ENCODE results near the gene SLF2. TPM values are rescaled to one million over a fixed set of nuclear protein-coding genes. Genes with fewer than 3 reads are reported as not detected.

The SLF2 gene, protein sequence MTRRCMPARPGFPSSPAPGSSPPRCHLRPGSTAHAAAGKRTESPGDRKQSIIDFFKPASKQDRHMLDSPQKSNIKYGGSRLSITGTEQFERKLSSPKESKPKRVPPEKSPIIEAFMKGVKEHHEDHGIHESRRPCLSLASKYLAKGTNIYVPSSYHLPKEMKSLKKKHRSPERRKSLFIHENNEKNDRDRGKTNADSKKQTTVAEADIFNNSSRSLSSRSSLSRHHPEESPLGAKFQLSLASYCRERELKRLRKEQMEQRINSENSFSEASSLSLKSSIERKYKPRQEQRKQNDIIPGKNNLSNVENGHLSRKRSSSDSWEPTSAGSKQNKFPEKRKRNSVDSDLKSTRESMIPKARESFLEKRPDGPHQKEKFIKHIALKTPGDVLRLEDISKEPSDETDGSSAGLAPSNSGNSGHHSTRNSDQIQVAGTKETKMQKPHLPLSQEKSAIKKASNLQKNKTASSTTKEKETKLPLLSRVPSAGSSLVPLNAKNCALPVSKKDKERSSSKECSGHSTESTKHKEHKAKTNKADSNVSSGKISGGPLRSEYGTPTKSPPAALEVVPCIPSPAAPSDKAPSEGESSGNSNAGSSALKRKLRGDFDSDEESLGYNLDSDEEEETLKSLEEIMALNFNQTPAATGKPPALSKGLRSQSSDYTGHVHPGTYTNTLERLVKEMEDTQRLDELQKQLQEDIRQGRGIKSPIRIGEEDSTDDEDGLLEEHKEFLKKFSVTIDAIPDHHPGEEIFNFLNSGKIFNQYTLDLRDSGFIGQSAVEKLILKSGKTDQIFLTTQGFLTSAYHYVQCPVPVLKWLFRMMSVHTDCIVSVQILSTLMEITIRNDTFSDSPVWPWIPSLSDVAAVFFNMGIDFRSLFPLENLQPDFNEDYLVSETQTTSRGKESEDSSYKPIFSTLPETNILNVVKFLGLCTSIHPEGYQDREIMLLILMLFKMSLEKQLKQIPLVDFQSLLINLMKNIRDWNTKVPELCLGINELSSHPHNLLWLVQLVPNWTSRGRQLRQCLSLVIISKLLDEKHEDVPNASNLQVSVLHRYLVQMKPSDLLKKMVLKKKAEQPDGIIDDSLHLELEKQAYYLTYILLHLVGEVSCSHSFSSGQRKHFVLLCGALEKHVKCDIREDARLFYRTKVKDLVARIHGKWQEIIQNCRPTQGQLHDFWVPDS
- 22.0 and 46.1 TPM in 2 replicates for total RNA-seq (ENCODE audit: low replicate concordance)
- long read RNA-seq, full-length matches to known transcripts: 2 of 32 reads
- long read RNA-seq, partial matches to known transcripts: 23 of 32 reads
- long read RNA-seq, other reads (novel, unspliced or antisense): 7 of 32 reads

DNA sequence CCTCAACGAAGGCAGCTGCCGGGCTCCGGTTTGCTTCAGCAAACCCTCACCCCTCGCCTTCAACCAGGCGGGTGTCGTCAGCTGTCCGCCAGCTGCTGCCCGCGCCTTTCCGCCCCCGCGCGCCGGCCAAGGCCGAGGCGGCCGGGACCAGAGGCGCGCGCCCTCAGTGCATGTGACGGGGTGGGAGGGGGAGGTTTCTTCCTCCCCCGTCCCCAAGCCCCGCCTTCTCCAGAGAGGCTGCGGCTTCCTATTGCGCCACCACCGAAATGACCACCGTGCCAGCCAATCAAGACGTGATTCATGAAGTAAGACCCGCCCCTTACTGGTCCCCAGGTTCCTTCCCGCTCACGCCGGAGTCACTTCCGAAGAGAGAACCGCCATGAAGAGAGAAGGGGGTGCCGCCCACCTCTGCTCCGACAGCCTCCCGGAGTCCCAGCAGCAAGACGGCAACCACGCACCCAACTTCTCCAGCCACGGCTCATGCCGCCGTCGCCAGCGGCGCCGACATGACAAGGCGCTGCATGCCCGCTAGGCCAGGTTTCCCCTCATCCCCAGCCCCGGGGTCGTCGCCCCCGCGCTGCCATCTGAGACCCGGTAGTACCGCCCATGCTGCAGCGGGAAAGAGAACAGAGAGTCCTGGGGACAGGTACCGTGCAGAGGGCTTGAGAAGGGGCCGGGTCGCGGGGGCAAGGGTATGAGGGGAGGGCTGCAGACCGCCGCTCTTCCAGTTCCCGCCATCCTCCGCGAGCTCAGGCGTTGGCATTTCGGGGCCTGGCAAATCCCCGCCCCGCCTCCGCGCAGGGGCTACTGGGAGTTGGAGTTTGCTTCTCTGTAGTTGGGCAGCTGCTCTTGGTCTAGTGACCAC, at the start of gene SLF2:
SLF2 (plus strand) TSS at position 359 of the 865 bp plus-strand sequence; CDS start at position 507, 148 bp downstream.
- no peaks in the 10 kb centered on the region for H3K9me3 Mint-ChIP-seq
- DNase-seq (ENCODE audit: extremely low spot score, unreplicated experiment): peak; percentile 92
- peak within 1 kb of the TSS; percentile 91 for H3K27ac Mint-ChIP-seq
- H3K27me3 Mint-ChIP-seq: no peaks in the 10 kb centered on the region
- TF ChIP-seq, protein P1, sequence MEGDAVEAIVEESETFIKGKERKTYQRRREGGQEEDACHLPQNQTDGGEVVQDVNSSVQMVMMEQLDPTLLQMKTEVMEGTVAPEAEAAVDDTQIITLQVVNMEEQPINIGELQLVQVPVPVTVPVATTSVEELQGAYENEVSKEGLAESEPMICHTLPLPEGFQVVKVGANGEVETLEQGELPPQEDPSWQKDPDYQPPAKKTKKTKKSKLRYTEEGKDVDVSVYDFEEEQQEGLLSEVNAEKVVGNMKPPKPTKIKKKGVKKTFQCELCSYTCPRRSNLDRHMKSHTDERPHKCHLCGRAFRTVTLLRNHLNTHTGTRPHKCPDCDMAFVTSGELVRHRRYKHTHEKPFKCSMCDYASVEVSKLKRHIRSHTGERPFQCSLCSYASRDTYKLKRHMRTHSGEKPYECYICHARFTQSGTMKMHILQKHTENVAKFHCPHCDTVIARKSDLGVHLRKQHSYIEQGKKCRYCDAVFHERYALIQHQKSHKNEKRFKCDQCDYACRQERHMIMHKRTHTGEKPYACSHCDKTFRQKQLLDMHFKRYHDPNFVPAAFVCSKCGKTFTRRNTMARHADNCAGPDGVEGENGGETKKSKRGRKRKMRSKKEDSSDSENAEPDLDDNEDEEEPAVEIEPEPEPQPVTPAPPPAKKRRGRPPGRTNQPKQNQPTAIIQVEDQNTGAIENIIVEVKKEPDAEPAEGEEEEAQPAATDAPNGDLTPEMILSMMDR (conservative IDR thresholded peaks at IDR 0.05): peak; percentile 30
- peaks cover 9% of the 10 kb centered on the region for H3K36me3 Mint-ChIP-seq
- peak within 1 kb of the TSS; percentile 99 for H3K4me3 Mint-ChIP-seq
- peaks cover 41% of the 10 kb centered on the region for H3K4me1 Mint-ChIP-seq (ENCODE audit: unreplicated experiment)

DNA sequence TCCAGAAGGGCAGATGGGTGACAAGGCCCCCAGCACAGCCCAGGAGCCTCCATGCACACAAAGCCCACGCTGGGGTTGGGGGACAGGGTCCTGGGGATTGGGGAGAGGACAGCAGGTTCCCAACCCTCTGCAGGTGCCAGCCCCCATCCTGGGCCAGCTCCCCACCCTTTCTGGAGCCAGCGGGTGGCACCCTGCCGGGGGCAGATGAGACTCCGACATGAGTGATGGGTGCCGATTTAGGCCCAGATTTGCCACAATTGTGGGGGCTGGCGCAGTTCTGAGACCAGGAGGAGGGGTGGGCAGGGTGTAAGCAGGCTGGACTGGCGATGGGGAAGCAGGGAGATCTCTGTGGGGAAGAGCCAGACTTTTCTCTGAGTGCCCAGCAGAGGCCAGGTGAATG, 49.3 kb upstream of the SLF2 start:
- no peak overlapping the region for H3K4me3 Mint-ChIP-seq
- H3K36me3 Mint-ChIP-seq: no peaks in the 10 kb centered on the region
- H3K4me1 Mint-ChIP-seq (ENCODE audit: unreplicated experiment): peaks cover 19% of the 10 kb centered on the region
- TF ChIP-seq, protein P1 (conservative IDR thresholded peaks at IDR 0.05): no peak
- peaks cover 82% of the 10 kb centered on the region for H3K27me3 Mint-ChIP-seq
- no peak overlapping the region for H3K27ac Mint-ChIP-seq
- DNase-seq (ENCODE audit: extremely low spot score, unreplicated experiment): no peak
- no peaks in the 10 kb centered on the region for H3K9me3 Mint-ChIP-seq

DNA sequence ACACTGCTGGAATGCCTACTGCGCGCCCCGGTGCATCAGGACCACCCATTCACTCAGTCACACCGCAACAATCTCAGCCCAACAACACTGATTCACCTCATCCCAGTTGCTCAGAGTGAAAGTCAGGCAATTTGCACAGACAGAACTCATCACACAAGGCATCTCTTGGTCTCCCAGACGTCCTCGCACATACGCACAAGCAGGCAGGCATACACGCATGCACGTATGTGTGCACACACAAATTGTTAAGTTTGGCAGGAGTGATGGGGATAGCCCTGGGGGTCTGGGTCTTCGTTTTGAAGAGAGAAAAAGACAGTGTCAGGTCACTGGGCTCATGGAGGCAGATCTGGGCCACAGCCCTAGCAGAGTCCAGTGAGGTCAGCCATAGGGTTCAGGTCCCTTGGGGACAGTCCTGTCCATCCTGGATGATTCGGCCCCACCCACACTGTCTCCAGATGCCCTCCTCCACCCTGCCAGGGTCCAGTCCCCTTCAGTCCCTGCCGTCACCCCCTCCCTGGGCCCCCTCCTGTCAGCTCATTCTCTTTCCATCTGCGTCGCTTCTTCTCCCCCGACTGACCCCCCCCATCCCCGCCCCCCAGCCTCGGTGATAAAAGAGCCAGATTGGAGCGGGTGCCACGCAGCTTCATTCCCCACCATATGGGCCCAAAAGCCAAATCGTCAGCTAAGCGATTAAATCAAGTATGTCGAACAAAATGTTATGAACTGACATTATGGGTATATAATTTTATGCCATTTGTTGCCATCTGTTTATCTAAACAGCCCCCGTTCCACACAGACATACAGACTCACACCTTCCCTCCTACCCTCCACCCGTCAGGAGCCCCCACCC, 48.5 kb upstream of the SLF2 start:
- H3K9me3 Mint-ChIP-seq: no peaks in the 10 kb centered on the region
- TF ChIP-seq, protein P1 (conservative IDR thresholded peaks at IDR 0.05): no peak
- no peak for DNase-seq (ENCODE audit: extremely low spot score, unreplicated experiment)
- peaks cover 81% of the 10 kb centered on the region for H3K27me3 Mint-ChIP-seq
- no peak overlapping the region for H3K27ac Mint-ChIP-seq
- H3K36me3 Mint-ChIP-seq: no peaks in the 10 kb centered on the region
- peaks cover 22% of the 10 kb centered on the region for H3K4me1 Mint-ChIP-seq (ENCODE audit: unreplicated experiment)
- H3K4me3 Mint-ChIP-seq: no peak overlapping the region

DNA sequence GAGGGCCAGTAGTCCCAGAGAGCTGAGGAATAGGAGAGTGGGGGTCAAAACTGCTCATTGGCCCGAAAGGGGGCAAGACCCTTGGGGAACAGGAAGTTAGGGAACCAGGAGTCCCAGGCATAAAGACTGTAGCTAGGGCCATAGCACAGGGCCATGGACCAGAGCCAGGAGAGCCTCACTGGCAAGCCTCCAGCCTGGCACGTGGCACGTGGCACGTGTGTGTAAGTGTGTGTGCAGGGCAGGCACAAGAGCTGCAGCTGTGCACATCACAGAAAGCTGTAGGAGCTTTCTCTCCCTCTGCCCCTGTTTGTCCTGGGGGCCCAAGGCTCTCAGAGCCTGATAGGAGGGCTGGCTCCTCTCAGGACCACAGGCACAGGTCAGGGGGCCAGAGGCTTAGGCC, 47.8 kb upstream of the SLF2 start:
- no peak overlapping the region for H3K4me3 Mint-ChIP-seq

More for the DNA sequence above, 47.8 kb upstream of the SLF2 start:
- H3K4me1 Mint-ChIP-seq (ENCODE audit: unreplicated experiment): peaks cover 29% of the 10 kb centered on the region
- no peak overlapping the region for H3K27ac Mint-ChIP-seq
- peaks cover 80% of the 10 kb centered on the region for H3K27me3 Mint-ChIP-seq
- TF ChIP-seq, protein P1 (conservative IDR thresholded peaks at IDR 0.05): no peak
- no peak for DNase-seq (ENCODE audit: extremely low spot score, unreplicated experiment)
- H3K9me3 Mint-ChIP-seq: no peaks in the 10 kb centered on the region
- H3K36me3 Mint-ChIP-seq: no peaks in the 10 kb centered on the region

Data from type B pancreatic cell (in vitro differentiated cells).